Panc1 (cell line): ENCODE results near the gene RPN1.
A peak's percentile ranks its signal among the peaks of the same experiment; 100 is the strongest.

Experiments used
- SIN3A ChIP-seq: IDR thresholded peaks from 2 replicates; pipeline ENCODE4 v1.6.1; 2012; ENCODE audit warnings: low read depth, mild to moderate bottlenecking, low read length, moderate library complexity, borderline replicate concordance; ENCODE audit not compliant: insufficient read depth
- TCF7L2 ChIP-seq: IDR thresholded peaks from 2 replicates; pipeline ENCODE4 v1.6.1; 2011; ENCODE audit warnings: mild to moderate bottlenecking, low read depth, low read length, inconsistent platforms
- TF ChIP-seq, protein P1 (sequence below): fragments of 450-650 bp; IDR thresholded peaks from 2 replicates; pipeline ENCODE4 v1.5.1; 2017; ENCODE audit warnings: mild to moderate bottlenecking
- TF ChIP-seq, protein P2 (sequence below), 2 experiments: IDR thresholded peaks; 2 replicates each; pipeline ENCODE4 v1.6.1; 2011 to 2012; ENCODE audit warnings: low read depth in 2 of 2, control low read depth in 1 of 2, low read length in 1 of 2, mild to moderate bottlenecking in 1 of 2, moderate library complexity in 1 of 2; ENCODE audit not compliant: insufficient read depth in 1 of 2

DNA sequence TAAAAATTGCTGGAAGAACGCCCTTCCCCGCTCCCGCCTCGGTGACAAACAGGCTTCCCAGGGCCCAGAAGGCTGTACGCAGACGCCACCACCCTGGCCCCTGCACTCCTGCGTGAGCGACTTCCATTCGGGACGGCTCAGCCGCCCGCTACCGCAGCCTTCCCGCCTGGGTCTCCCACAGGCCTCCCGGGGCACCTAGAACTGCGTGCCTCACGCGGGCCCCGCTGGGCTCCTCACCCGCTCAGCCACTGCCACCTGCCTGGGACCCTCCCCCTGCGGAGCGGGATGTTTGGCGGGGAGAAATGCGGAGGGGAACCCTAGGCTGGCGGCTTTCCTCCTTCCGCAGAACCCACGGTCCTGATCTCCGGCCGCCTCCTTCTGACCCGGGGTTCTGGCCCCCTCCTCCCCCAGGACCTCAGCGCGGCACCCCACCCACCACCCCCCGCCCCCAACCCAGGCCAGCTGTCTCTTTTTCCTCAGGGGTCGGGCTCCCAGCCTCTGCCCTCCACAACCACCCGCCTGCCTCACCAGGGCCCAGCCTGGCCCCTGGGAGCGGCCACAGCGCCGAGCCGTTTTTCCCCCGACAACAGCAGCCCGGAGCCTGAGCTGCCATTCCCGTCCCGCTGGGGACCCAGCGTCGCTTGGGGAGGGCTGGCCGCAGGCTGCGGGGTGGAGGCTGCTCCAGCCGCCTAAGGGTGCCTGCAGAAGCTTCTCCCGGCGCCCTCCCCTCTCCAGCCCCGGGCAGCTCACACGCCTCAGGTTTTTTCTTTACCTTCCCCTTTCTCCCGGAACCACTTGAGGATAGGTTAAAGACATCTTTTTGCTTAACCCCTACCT, 47.8 kb upstream of the RPN1 start:
- TF ChIP-seq, protein P1, sequence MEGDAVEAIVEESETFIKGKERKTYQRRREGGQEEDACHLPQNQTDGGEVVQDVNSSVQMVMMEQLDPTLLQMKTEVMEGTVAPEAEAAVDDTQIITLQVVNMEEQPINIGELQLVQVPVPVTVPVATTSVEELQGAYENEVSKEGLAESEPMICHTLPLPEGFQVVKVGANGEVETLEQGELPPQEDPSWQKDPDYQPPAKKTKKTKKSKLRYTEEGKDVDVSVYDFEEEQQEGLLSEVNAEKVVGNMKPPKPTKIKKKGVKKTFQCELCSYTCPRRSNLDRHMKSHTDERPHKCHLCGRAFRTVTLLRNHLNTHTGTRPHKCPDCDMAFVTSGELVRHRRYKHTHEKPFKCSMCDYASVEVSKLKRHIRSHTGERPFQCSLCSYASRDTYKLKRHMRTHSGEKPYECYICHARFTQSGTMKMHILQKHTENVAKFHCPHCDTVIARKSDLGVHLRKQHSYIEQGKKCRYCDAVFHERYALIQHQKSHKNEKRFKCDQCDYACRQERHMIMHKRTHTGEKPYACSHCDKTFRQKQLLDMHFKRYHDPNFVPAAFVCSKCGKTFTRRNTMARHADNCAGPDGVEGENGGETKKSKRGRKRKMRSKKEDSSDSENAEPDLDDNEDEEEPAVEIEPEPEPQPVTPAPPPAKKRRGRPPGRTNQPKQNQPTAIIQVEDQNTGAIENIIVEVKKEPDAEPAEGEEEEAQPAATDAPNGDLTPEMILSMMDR = no peak
- TF ChIP-seq TCF7L2 = no peak
- TF ChIP-seq, protein P2, sequence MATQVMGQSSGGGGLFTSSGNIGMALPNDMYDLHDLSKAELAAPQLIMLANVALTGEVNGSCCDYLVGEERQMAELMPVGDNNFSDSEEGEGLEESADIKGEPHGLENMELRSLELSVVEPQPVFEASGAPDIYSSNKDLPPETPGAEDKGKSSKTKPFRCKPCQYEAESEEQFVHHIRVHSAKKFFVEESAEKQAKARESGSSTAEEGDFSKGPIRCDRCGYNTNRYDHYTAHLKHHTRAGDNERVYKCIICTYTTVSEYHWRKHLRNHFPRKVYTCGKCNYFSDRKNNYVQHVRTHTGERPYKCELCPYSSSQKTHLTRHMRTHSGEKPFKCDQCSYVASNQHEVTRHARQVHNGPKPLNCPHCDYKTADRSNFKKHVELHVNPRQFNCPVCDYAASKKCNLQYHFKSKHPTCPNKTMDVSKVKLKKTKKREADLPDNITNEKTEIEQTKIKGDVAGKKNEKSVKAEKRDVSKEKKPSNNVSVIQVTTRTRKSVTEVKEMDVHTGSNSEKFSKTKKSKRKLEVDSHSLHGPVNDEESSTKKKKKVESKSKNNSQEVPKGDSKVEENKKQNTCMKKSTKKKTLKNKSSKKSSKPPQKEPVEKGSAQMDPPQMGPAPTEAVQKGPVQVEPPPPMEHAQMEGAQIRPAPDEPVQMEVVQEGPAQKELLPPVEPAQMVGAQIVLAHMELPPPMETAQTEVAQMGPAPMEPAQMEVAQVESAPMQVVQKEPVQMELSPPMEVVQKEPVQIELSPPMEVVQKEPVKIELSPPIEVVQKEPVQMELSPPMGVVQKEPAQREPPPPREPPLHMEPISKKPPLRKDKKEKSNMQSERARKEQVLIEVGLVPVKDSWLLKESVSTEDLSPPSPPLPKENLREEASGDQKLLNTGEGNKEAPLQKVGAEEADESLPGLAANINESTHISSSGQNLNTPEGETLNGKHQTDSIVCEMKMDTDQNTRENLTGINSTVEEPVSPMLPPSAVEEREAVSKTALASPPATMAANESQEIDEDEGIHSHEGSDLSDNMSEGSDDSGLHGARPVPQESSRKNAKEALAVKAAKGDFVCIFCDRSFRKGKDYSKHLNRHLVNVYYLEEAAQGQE (IDR thresholded peaks at IDR 0.05; ENCODE audit: insufficient read depth in 1 of 2, low read depth in 2 of 2, low read length in 1 of 2) = no peak
- peak; percentile 53; the same call in 1 of the 2 replicates for TF ChIP-seq SIN3A
